SK-N-SH treated with all-trans-retinoic acid at 6 μM for 48 hours (cell line): ENCODE data around the gene NKD1.

Experiments
- ATAC-seq: fragments of 200-7000 bp; cut with Tn5 transposase; 3 replicates; pipeline ENCODE4 v1.9.1; 2020; ENCODE audit warnings: mild to moderate bottlenecking, moderate library complexity
- BACH2 ChIP-seq: fragments of 250-450 bp; sonication (Bioruptor Pico); IDR thresholded peaks from 2 replicates; pipeline ENCODE4 v1.9.0; 2021; ENCODE audit warnings: mild to moderate bottlenecking, borderline replicate concordance
- CSDC2 ChIP-seq: fragments of 250-450 bp; sonication (Bioruptor Pico); IDR thresholded peaks from 2 replicates; pipeline ENCODE4 v1.5.0; 2020; ENCODE audit warnings: mild to moderate bottlenecking, moderate library complexity
- CSRNP3 ChIP-seq: fragments of 250-450 bp; sonication (Bioruptor Pico); IDR thresholded peaks from 2 replicates; pipeline ENCODE4 v1.5.1; 2021; ENCODE audit warnings: mild to moderate bottlenecking, moderate library complexity
- ESRRG ChIP-seq: fragments of 250-450 bp; sonication (Bioruptor Pico); IDR thresholded peaks from 2 replicates; pipeline ENCODE4 v1.6.1; 2021; ENCODE audit warnings: mild to moderate bottlenecking
- GLIS3 ChIP-seq: fragments of 250-450 bp; sonication (Bioruptor Pico); IDR thresholded peaks from 2 replicates; pipeline ENCODE4 v1.5.0; 2020; ENCODE audit warnings: mild to moderate bottlenecking, moderate library complexity
- ISL1 ChIP-seq: fragments of 250-450 bp; sonication (Bioruptor Pico); IDR thresholded peaks from 2 replicates; pipeline ENCODE4 v2.1.2; 2022; ENCODE audit warnings: mild to moderate bottlenecking, moderate library complexity
- OSR1 ChIP-seq: fragments of 250-450 bp; sonication (Bioruptor Pico); IDR thresholded peaks from 2 replicates; pipeline ENCODE4 v1.8.0; 2022; ENCODE audit warnings: moderate library complexity, mild to moderate bottlenecking, inconsistent platforms
- PATZ1 ChIP-seq: fragments of 250-450 bp; sonication (Bioruptor Pico); IDR thresholded peaks from 2 replicates; pipeline ENCODE4 v1.8.0; 2020; ENCODE audit warnings: mild to moderate bottlenecking, moderate library complexity, borderline replicate concordance
- POU6F1 ChIP-seq: fragments of 250-450 bp; sonication (Bioruptor Pico); IDR thresholded peaks from 2 replicates; pipeline ENCODE4 v1.8.0; 2021; ENCODE audit warnings: low read depth, mild to moderate bottlenecking, moderate library complexity, borderline replicate concordance
- PPARA ChIP-seq: fragments of 250-450 bp; sonication (Bioruptor Pico); IDR thresholded peaks from 2 replicates; pipeline ENCODE4 v1.5.0; 2020; ENCODE audit warnings: mild to moderate bottlenecking, borderline replicate concordance
- RARB ChIP-seq: fragments of 250-450 bp; sonication (Bioruptor Pico); IDR thresholded peaks from 2 replicates; pipeline ENCODE4 v1.8.0; 2021; ENCODE audit warnings: mild to moderate bottlenecking, moderate library complexity
- SNAI2 ChIP-seq: fragments of 250-450 bp; sonication (Bioruptor Pico); IDR thresholded peaks from 2 replicates; pipeline ENCODE4 v1.5.0; 2020; ENCODE audit warnings: mild to moderate bottlenecking, moderate library complexity
- TCF4 ChIP-seq: fragments of 250-450 bp; sonication (Bioruptor Pico); IDR thresholded peaks from 2 replicates; pipeline ENCODE4 v1.8.0; 2021; ENCODE audit warnings: mild to moderate bottlenecking, moderate library complexity, borderline replicate concordance
- TOX ChIP-seq: fragments of 250-450 bp; sonication (Bioruptor Pico); IDR thresholded peaks from 2 replicates; pipeline ENCODE4 v1.8.0; 2021; ENCODE audit warnings: mild to moderate bottlenecking, moderate library complexity, borderline replicate concordance
- TSHZ2 ChIP-seq: fragments of 250-450 bp; sonication (Bioruptor Pico); IDR thresholded peaks from 2 replicates; pipeline ENCODE4 v1.5.0; 2020; ENCODE audit warnings: mild to moderate bottlenecking, moderate library complexity
- ZC3H10 ChIP-seq: fragments of 250-450 bp; sonication (Bioruptor Pico); IDR thresholded peaks from 2 replicates; pipeline ENCODE4 v1.5.1; 2021; ENCODE audit warnings: mild to moderate bottlenecking, moderate library complexity
- ZFP3 ChIP-seq: fragments of 250-450 bp; sonication (Bioruptor Pico); IDR thresholded peaks from 2 replicates; pipeline ENCODE4 v1.5.0; 2020; ENCODE audit warnings: mild to moderate bottlenecking, moderate library complexity
- ZFP30 ChIP-seq: fragments of 450-650 bp; formaldehyde crosslinking; IDR thresholded peaks from 2 replicates; pipeline ENCODE4 v1.5.0; 2022; ENCODE audit warnings: mild to moderate bottlenecking, moderate library complexity
- ZNF565 ChIP-seq: fragments of 450-650 bp; formaldehyde crosslinking; conservative IDR thresholded peaks from 2 replicates; pipeline ENCODE4 v1.5.0; 2020; ENCODE audit warnings: low read depth, mild to moderate bottlenecking, moderate library complexity
- ZNF70 ChIP-seq: fragments of 450-650 bp; formaldehyde crosslinking; IDR thresholded peaks from 2 replicates; pipeline ENCODE4 v1.5.0; 2020; ENCODE audit warnings: mild to moderate bottlenecking, moderate library complexity

The NKD1 gene

GRCh38 chr16:50634947-50635346, 86.8 kb downstream of the NKD1 start:
- no peak for ATAC-seq
- TF ChIP-seq PATZ1 = no peak

- TF ChIP-seq ZNF565 = no peak
- no peak for TF ChIP-seq GLIS3
- no peak for ATAC-seq
Measured at GRCh38 chr16:50635505-50636392, 87.6 kb downstream of the NKD1 start.

- TF ChIP-seq SNAI2 = no peak
- no peak for TF ChIP-seq RARB (CRISPR knock-in tag)
- no peak for TF ChIP-seq ZFP30 (CRISPR knock-in tag)
- TF ChIP-seq OSR1 (CRISPR knock-in tag) = no peak
- no peak for TF ChIP-seq BACH2 (CRISPR knock-in tag)
- no peak for TF ChIP-seq GLIS3
- TF ChIP-seq TCF4 (CRISPR knock-in tag) = no peak
- TF ChIP-seq POU6F1 = no peak
- no peak for TF ChIP-seq PATZ1
- TF ChIP-seq ISL1 = no peak
- no peak for TF ChIP-seq ZNF70 (CRISPR knock-in tag)
- no peak for TF ChIP-seq TOX (CRISPR knock-in tag)
- no peak for TF ChIP-seq ZFP3 (CRISPR knock-in tag)
- TF ChIP-seq CSDC2 (CRISPR knock-in tag) = no peak
- ATAC-seq = no peak
Measured at GRCh38 chr16:50636753-50637374, 88.7 kb downstream of the NKD1 start.

GRCh38 chr16:50637716-50638602, 89.8 kb downstream of the NKD1 start:
- TF ChIP-seq ZNF70 (CRISPR knock-in tag) = no peak
- TF ChIP-seq CSRNP3 (CRISPR knock-in tag) = no peak
- no peak for TF ChIP-seq CSDC2 (CRISPR knock-in tag)
- no peak for TF ChIP-seq TOX (CRISPR knock-in tag)
- TF ChIP-seq ZNF565 = no peak
- TF ChIP-seq PPARA (CRISPR knock-in tag) = no peak
- TF ChIP-seq ZFP3 (CRISPR knock-in tag) = no peak
- no peak for TF ChIP-seq ESRRG (CRISPR knock-in tag)
- no peak for TF ChIP-seq SNAI2
- TF ChIP-seq BACH2 (CRISPR knock-in tag) = no peak
- no peak for TF ChIP-seq TSHZ2 (CRISPR knock-in tag)
- TF ChIP-seq ZFP30 (CRISPR knock-in tag) = no peak
- no peak for TF ChIP-seq ZC3H10 (CRISPR knock-in tag)
- no peak for ATAC-seq
